HUES6 (cell line): Measurements from ENCODE around the gene GFPT2.

ENCODE experiments used
- H3K27ac ChIP-seq: 2 replicates; pipeline ENCODE4 v1.7.0; 2013; ENCODE audit warnings: low read depth, mild to moderate bottlenecking, low read length, inconsistent platforms
- H3K27me3 ChIP-seq: 2 replicates; pipeline ENCODE4 v1.6.1; 2013; ENCODE audit warnings: low read length; ENCODE audit not compliant: control insufficient read depth, insufficient read depth
- H3K36me3 ChIP-seq: 2 replicates; pipeline ENCODE4 v1.6.1; 2013; ENCODE audit warnings: low read length; ENCODE audit not compliant: control insufficient read depth, insufficient read depth
- H3K4me1 ChIP-seq: 2 replicates; pipeline ENCODE4 v1.6.1; 2013; ENCODE audit warnings: low read length; ENCODE audit not compliant: control insufficient read depth, insufficient read depth
- H3K4me3 ChIP-seq: 2 replicates; pipeline ENCODE4 v1.5.1; 2013; ENCODE audit warnings: low read depth, low read length
- H3K9ac ChIP-seq: one replicate; pipeline ENCODE4 v1.6.1; 2013; ENCODE audit warnings: mild to moderate bottlenecking, low read length
- H3K9me3 ChIP-seq: 2 replicates; pipeline ENCODE4 v1.6.1; 2013; ENCODE audit warnings: low read depth, low read length; ENCODE audit not compliant: control insufficient read depth, insufficient read depth

The GFPT2 gene

GRCh38 chr5:180350296-180350695 is 2.8 kb downstream of the GFPT2 start:
- Histone ChIP-seq H3K36me3 (peaks cover 28% of the 10 kb centered on the region), H3K4me1 (peaks cover 67% of the 10 kb centered on the region), H3K4me3 (peak overlapping the region; percentile 92; the same call in 1 of the 2 replicates), H3K9me3 (no peaks in the 10 kb centered on the region), H3K27ac (0 out of 2 replicates have a peak overlapping the region, but pooled peaks have one; percentile 20), H3K9ac (peak overlapping the region; percentile 20), H3K27me3 (peaks cover 19% of the 10 kb centered on the region)

DNA sequence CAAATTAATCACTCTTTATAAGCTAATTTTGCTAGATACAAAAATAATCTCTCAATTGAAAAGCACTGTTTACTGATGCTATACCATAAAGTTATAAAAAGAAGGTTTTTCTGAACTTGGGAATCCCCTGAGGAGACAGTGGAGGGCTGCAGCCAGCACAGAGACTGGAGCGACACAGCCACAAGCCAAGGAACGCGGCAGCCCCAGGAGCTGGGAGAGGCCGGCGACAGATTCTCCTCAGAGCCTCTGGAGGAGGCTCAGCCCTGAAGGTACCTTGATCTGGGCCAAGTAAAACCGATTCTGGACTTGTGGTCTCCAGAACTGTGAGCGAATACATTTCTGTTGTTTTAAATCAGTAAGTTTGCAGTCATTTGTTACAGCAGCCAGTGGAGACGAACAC is 3.7 kb downstream of the GFPT2 start:
- Histone ChIP-seq H3K4me3 (no peak overlapping the region), H3K27ac (no peak overlapping the region), H3K27me3 (peaks cover 11% of the 10 kb centered on the region), H3K36me3 (peaks cover 32% of the 10 kb centered on the region), H3K9ac (no peak overlapping the region), H3K4me1 (peaks cover 73% of the 10 kb centered on the region), H3K9me3 (no peaks in the 10 kb centered on the region)

DNA sequence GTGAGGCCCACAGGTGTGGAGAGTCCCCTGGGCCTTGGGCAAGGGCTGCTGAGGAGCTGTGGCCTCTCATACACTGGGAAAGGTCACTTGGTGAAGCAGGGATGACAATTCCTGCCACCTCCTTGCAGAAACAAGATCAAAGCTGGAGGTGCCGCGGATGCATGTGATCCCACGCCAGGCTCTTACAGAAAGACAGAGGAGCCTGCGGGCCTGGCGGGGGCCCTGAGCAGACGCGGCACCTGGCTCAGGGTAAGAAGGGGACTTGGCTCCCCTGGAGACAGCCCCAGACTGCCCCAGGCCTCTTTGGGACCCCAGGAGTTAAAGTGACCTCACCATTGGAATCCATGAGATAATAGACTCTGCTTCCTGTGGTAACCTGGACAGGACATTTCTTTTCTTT is 4.8 kb downstream of the GFPT2 start:
- Histone ChIP-seq H3K9ac (peak overlapping the region; percentile 29), H3K36me3 (peaks cover 32% of the 10 kb centered on the region), H3K4me1 (peaks cover 81% of the 10 kb centered on the region), H3K4me3 (peak overlapping the region; percentile 12; the same call in 1 of the 2 replicates), H3K27me3 (peaks cover under 1% of the 10 kb centered on the region; the same call in 1 of the 2 replicates), H3K9me3 (no peaks in the 10 kb centered on the region), H3K27ac (peak overlapping the region; percentile 7; the same call in 1 of the 2 replicates)

GRCh38 chr5:180347702-180348101 is 5.4 kb downstream of the GFPT2 start:
- H3K4me3 ChIP-seq: peak overlapping the region; percentile 12; the same call in 1 of the 2 replicates
- no peaks in the 10 kb centered on the region for H3K27me3 ChIP-seq
- peak overlapping the region; percentile 29 for H3K9ac ChIP-seq
- H3K4me1 ChIP-seq: peaks cover 87% of the 10 kb centered on the region
- peak overlapping the region; percentile 62; the same call in 1 of the 2 replicates for H3K27ac ChIP-seq
- H3K36me3 ChIP-seq: peaks cover 32% of the 10 kb centered on the region
- no peaks in the 10 kb centered on the region for H3K9me3 ChIP-seq

- H3K4me3 ChIP-seq: no peak overlapping the region
- H3K9ac ChIP-seq: peak overlapping the region; percentile 9
- no peak overlapping the region for H3K27ac ChIP-seq
- H3K9me3 ChIP-seq: no peaks in the 10 kb centered on the region; the same call in 1 of the 2 replicates
- H3K4me1 ChIP-seq: peaks cover 93% of the 10 kb centered on the region
- H3K36me3 ChIP-seq: peaks cover 28% of the 10 kb centered on the region
- no peaks in the 10 kb centered on the region for H3K27me3 ChIP-seq
These were observed 6.8 kb downstream of the GFPT2 start for GRCh38 chr5:180346358-180346757.

DNA sequence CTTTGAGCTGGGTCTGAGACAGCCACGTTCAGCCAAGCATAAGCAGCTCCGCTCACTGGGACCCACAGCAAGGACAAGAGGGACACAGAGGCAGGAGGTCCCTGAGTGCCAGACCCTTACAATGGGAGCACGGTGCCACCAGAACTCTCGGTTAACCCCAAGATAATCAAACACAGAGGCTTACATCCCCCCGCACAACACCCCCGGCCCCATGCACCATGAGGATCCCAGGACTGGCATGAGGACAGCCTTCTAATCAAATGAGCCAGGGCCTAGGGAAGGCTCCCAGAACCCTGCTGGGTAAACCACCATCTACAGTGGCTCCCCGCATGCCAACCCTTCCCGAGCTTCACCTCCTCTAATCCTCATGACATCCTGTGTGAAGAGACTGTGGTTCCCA is 7.4 kb downstream of the GFPT2 start:
- H3K4me1 ChIP-seq: peaks cover 93% of the 10 kb centered on the region
- no peak overlapping the region for H3K4me3 ChIP-seq
- peak overlapping the region; percentile 86; the same call in 1 of the 2 replicates for H3K27ac ChIP-seq

DNA sequence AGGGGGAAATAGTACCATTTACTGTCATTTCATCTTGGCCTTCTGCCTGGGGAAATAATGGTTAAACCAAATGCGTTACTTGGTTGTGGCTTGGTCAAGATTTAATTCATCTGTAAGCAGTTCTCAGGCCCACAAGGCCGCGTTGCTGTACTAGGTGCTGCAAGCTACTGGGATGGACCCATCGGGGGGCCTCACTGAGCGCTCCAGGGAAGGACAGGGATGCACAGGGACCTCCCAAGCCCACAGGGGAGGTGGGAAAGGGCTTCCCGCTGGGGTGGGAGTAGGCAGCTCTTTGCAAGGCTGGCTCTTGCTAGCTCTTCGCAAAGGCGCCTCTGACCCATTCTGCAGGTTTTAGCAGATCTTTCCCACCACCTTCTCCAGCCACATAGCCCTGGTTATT is 8.0 kb downstream of the GFPT2 start:
- Histone ChIP-seq H3K36me3 (peaks cover 24% of the 10 kb centered on the region), H3K4me3 (no peak overlapping the region), H3K27me3 (no peaks in the 10 kb centered on the region), H3K27ac (peak overlapping the region; percentile 86; the same call in 1 of the 2 replicates), H3K9ac (no peak overlapping the region), H3K9me3 (no peaks in the 10 kb centered on the region; the same call in 1 of the 2 replicates), H3K4me1 (peaks cover 87% of the 10 kb centered on the region)

More for the DNA sequence above, 7.4 kb downstream of the GFPT2 start:
- Histone ChIP-seq H3K36me3 (peaks cover 28% of the 10 kb centered on the region), H3K27me3 (no peaks in the 10 kb centered on the region), H3K9ac (no peak overlapping the region), H3K9me3 (no peaks in the 10 kb centered on the region; the same call in 1 of the 2 replicates)

DNA sequence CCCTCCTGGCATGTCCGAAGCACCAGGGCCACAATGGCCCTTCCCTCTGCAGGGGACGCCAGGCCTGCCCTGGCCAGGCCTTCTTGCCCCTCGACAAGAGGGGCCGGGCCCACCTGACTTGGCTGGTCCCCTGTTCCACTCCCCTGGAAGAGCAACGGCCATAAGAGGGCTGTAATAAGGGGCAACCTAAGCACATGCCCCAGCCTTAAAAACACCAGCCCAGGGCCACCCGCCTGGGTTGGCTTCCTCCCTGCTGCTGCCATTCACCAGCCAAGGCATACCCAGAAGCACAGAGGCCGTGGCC is 8.5 kb downstream of the GFPT2 start:
- Histone ChIP-seq H3K4me3 (no peak overlapping the region), H3K9ac (peak overlapping the region; percentile 81), H3K27me3 (no peaks in the 10 kb centered on the region), H3K27ac (peak overlapping the region; percentile 86; the same call in 1 of the 2 replicates), H3K36me3 (peaks cover 19% of the 10 kb centered on the region), H3K9me3 (no peaks in the 10 kb centered on the region; the same call in 1 of the 2 replicates), H3K4me1 (peaks cover 82% of the 10 kb centered on the region)

- peak overlapping the region; percentile 81 for H3K9ac ChIP-seq
- H3K9me3 ChIP-seq: no peaks in the 10 kb centered on the region; the same call in 1 of the 2 replicates
- peaks cover 76% of the 10 kb centered on the region for H3K4me1 ChIP-seq
- H3K36me3 ChIP-seq: peaks cover 16% of the 10 kb centered on the region
- peak overlapping the region; percentile 86 for H3K27ac ChIP-seq
- H3K27me3 ChIP-seq: no peaks in the 10 kb centered on the region
- H3K4me3 ChIP-seq: peak overlapping the region; percentile 46; the same call in 1 of the 2 replicates
These were observed 9.1 kb downstream of the GFPT2 start for GRCh38 chr5:180343831-180344695.

DNA sequence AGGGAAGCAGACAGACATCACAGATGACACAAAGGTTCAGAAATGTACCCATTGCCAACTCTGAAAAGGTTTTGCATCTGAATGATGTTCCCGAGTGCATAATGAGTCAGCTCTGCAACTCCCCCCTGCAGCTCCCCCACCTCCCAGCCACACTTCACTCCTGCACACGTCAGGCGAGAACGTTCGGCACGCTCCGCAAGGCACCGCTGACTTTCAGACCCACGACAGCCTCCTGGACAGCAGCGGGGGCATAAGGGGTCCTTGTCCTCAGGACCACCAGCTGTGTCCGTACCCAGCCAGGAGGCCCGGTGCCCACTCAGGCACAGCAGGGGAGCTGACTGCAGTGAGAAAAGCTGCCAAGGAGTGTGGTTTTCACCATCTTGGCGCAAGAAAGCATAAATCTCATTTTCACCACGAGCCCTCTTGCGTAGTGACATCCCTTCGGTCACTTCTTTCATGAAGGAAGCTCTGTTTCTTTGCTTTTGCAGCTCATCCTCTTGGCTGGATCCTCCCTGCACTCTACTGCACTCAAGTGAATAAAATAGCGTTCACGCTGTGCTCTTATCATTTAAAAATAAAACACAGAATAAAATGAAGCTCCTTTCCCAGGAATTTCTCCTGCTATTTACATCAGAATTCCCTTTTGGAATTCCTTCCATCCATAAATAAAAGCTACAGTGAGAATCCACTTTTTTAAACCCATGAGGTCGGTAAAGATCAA is 9.9 kb downstream of the GFPT2 start:
- Histone ChIP-seq H3K9me3 (no peaks in the 10 kb centered on the region; the same call in 1 of the 2 replicates), H3K4me3 (peak overlapping the region; percentile 46), H3K4me1 (peaks cover 73% of the 10 kb centered on the region), H3K27ac (peak overlapping the region; percentile 86), H3K27me3 (no peaks in the 10 kb centered on the region), H3K36me3 (peaks cover 22% of the 10 kb centered on the region), H3K9ac (peak overlapping the region; percentile 81)
